Liver (tissue), 9 donors: ENCODE results near the gene SURF1. TPM values are rescaled to one million over a fixed set of nuclear protein-coding genes. Genes with fewer than 3 reads are reported as not detected.
A peak's percentile ranks its signal among the peaks of the same experiment; 100 is the strongest.
"Not testable (repeated sequence)": the region's sequence is repeated elsewhere in the genome, so short reads cannot be mapped to it uniquely, and the experiment has no call there.

Source experiments
- DNase-seq: peaks from one replicate; pipeline ENCODE4 v3.0.0-alpha.2; 2017; ENCODE audit warnings: low spot score
- H3K27ac ChIP-seq, 2 donors: one replicate each; pipeline ENCODE4 v1.7.0; 2013; ENCODE audit warnings: inconsistent platforms in 2 of 2, low read length in 2 of 2, control low read depth in 1 of 2, low read depth in 1 of 2, mild to moderate bottlenecking in 1 of 2
- H3K27me3 ChIP-seq, 4 donors: one replicate each; pipeline versions ENCODE4 v1.6.1 to v1.7.0; 2013; ENCODE audit warnings: low read length in 3 of 4, inconsistent platforms in 1 of 4, mild to moderate bottlenecking in 1 of 4, moderate library complexity in 1 of 4; ENCODE audit not compliant: control insufficient read depth in 4 of 4, insufficient read depth in 4 of 4
- H3K36me3 ChIP-seq, 4 donors: one replicate each; pipeline versions ENCODE4 v1.6.1 to v1.7.0; 2013; ENCODE audit warnings: low read length in 3 of 4, mild to moderate bottlenecking in 3 of 4, low read depth in 1 of 4, moderate library complexity in 1 of 4; ENCODE audit not compliant: control insufficient read depth in 4 of 4, insufficient read depth in 3 of 4
- H3K4me1 ChIP-seq, 4 donors: one replicate each; pipeline versions ENCODE4 v1.6.1 to v1.7.0; 2013; ENCODE audit warnings: low read length in 3 of 4, mild to moderate bottlenecking in 3 of 4, moderate library complexity in 1 of 4; ENCODE audit not compliant: control insufficient read depth in 4 of 4, insufficient read depth in 4 of 4
- H3K4me3 ChIP-seq, 3 donors: one replicate each; pipeline versions ENCODE4 v1.6.1 to v1.7.0; 2013; ENCODE audit warnings: low read length in 3 of 3, control low read depth in 1 of 3, low read depth in 1 of 3, mild to moderate bottlenecking in 1 of 3
- H3K9ac ChIP-seq, 2 donors: one replicate each; pipeline ENCODE4 v1.7.0; 2013; ENCODE audit warnings: low read length in 2 of 2, mild to moderate bottlenecking in 2 of 2, moderate library complexity in 2 of 2, control low read depth in 1 of 2, low read depth in 1 of 2
- H3K9me3 ChIP-seq, 4 donors: one replicate each; pipeline versions ENCODE4 v1.6.1 to v1.7.0; 2013; ENCODE audit warnings: low read length in 3 of 4; ENCODE audit not compliant: control insufficient read depth in 4 of 4
- FOXA1 ChIP-seq: IDR thresholded peaks from 2 replicates; pipeline ENCODE4 v1.6.1; 2016; ENCODE audit warnings: antibody characterized with exemption
- FOXA2 ChIP-seq: IDR thresholded peaks from 2 replicates; pipeline ENCODE4 v1.6.1; 2016; ENCODE audit warnings: antibody characterized with exemption
- GABPA ChIP-seq, 2 donors: IDR thresholded peaks in 1 of 2; conservative IDR thresholded peaks in 1 of 2; 2 replicates each; pipeline ENCODE4 v1.6.1; 2016; ENCODE audit warnings: antibody characterized with exemption in 2 of 2, mild to moderate bottlenecking in 1 of 2, moderate library complexity in 1 of 2
- HNF4A ChIP-seq, 2 donors: conservative IDR thresholded peaks; 2 replicates each; pipeline ENCODE4 v1.6.1; 2016; ENCODE audit warnings: antibody characterized with exemption in 2 of 2, mild to moderate bottlenecking in 2 of 2
- HNF4G ChIP-seq: IDR thresholded peaks from 2 replicates; pipeline ENCODE4 v1.6.1; 2016; ENCODE audit warnings: antibody characterized with exemption
- JUND ChIP-seq, 2 donors: IDR thresholded peaks; 2 replicates each; pipeline ENCODE4 v1.6.1; 2016; ENCODE audit warnings: antibody characterized with exemption in 2 of 2
- NR2F2 ChIP-seq: IDR thresholded peaks from 2 replicates; pipeline ENCODE4 v1.6.1; 2016; ENCODE audit warnings: antibody characterized with exemption
- RAD21 ChIP-seq, 2 donors: IDR thresholded peaks; 2 replicates each; pipeline ENCODE4 v1.6.1; 2016; ENCODE audit warnings: antibody characterized with exemption in 2 of 2, mild to moderate bottlenecking in 2 of 2
- RXRA ChIP-seq, 2 donors: IDR thresholded peaks; 2 replicates each; pipeline ENCODE4 v1.6.1; 2017 to 2018; ENCODE audit warnings: antibody characterized with exemption in 2 of 2, mild to moderate bottlenecking in 1 of 2
- SP1 ChIP-seq: IDR thresholded peaks from 2 replicates; pipeline ENCODE4 v1.6.1; 2018; ENCODE audit warnings: antibody characterized with exemption, mild to moderate bottlenecking
- TAF1 ChIP-seq: conservative IDR thresholded peaks from 2 replicates; pipeline ENCODE4 v1.6.1; 2016; ENCODE audit warnings: antibody characterized with exemption, mild to moderate bottlenecking
- YY1 ChIP-seq: IDR thresholded peaks from 2 replicates; pipeline ENCODE4 v1.6.1; 2016; ENCODE audit warnings: antibody characterized with exemption, mild to moderate bottlenecking
- WGBS: extraction: QIAGEN DNeasy Blood & Tissue Kit; methylation state at CpG from one replicate; pipeline ENCODE4 v1.1.7; 2013; 5-methylcytosine and 5-hydroxymethylcytosine counted together
- polyA plus RNA-seq, 2 donors: library from polyadenylated mRNA; stranded (reverse) in 1 of 2; unstranded in 1 of 2; fragments of 200-250 nt in 1 of 2; fragments of >200 nt in 1 of 2; fragmentation: Nextera tagmentation in 1 of 2; extraction: Ambion mirVana in 1 of 2; gene quantifications; one replicate each; pipeline versions ENCODE4 v1.2.1 to v1.2.3, GENCODE V29; 2013 to 2015
- total RNA-seq, 2 donors: library from RNA; depleted of rRNA; stranded (reverse); fragments of >200 nt; gene quantifications; one replicate each; pipeline ENCODE4 v1.2.3, GENCODE V29; 2014
- TF ChIP-seq, protein P1 (sequence below): IDR thresholded peaks from 2 replicates; pipeline ENCODE4 v1.6.1; 2016; ENCODE audit warnings: antibody characterized with exemption
- TF ChIP-seq, protein P2 (sequence below): IDR thresholded peaks from 2 replicates; pipeline ENCODE4 v1.6.1; 2016; ENCODE audit warnings: antibody characterized with exemption, mild to moderate bottlenecking
- TF ChIP-seq, protein P3 (sequence below): IDR thresholded peaks from 2 replicates; pipeline ENCODE4 v1.6.1; 2016; ENCODE audit warnings: antibody characterized with exemption
- TF ChIP-seq, protein P4 (sequence below): IDR thresholded peaks from 2 replicates; pipeline ENCODE4 v1.6.1; 2016; ENCODE audit warnings: antibody characterized with exemption
- TF ChIP-seq, protein P5 (sequence below): fragments of 150-350 bp; IDR thresholded peaks from 2 replicates; pipeline ENCODE4 v1.5.1; 2017; ENCODE audit warnings: improper control_type of control experiment, low read depth, low read length; ENCODE audit not compliant: missing input control
- donor health status: healthy.
- donor health status: healthy.
- donor health status: healthy.
- donor health status: healthy.
- donor health status: healthy.

SURF1 gene
- total and polyA plus RNA-seq, 4 donors, result 20.7 to 106 (median 50.5) TPM

DNA sequence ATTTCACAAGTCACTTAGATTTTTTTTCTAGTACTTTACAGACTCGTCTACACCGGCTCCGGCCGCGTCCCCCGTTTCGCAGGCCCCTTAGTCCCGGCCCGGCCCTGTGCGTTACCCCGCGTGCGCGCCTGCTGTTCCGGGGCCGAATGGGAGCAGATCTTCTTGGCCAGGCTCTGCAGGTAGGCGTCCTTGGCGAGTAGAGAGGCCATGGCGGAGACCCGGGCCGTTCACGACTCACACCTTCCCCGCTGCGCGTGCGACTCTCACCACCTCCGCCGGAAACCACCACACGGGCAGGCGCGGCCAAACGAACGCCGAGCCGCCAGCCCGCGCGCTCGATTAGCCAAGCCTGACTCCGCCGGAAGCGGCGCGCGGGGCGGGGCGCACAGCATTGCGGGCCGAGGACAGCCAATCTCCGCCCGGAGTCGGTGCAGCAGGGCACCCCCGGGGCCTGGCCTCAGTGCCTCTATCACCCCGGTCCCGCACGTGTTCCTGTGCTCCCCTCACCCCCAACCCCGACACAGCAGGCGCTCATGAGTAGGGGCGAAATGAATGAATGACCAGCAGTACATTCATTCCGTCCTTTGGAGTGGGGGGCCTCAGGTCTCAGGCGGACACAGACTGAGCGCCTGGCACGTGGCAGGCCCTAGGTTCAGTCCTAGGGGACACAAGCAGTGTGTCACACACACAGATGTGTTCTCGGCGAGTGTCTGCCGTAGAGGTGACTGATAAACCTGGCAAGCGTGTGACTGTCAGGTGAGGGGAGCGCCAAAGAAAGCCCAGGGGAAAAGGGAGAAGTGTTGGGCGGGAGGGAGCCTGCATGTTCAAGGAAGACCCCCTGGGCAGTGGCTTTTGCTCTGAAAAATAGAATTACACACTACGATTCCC is 20.1 kb downstream of the SURF1 start, which contains the start of gene SURF6 (continued):
- TF ChIP-seq, protein P1, sequence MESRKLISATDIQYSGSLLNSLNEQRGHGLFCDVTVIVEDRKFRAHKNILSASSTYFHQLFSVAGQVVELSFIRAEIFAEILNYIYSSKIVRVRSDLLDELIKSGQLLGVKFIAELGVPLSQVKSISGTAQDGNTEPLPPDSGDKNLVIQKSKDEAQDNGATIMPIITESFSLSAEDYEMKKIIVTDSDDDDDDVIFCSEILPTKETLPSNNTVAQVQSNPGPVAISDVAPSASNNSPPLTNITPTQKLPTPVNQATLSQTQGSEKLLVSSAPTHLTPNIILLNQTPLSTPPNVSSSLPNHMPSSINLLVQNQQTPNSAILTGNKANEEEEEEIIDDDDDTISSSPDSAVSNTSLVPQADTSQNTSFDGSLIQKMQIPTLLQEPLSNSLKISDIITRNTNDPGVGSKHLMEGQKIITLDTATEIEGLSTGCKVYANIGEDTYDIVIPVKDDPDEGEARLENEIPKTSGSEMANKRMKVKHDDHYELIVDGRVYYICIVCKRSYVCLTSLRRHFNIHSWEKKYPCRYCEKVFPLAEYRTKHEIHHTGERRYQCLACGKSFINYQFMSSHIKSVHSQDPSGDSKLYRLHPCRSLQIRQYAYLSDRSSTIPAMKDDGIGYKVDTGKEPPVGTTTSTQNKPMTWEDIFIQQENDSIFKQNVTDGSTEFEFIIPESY, result peak; percentile 82
- TF ChIP-seq FOXA1 (peak; percentile 48), RAD21 (IDR thresholded peaks at IDR 0.05) (peak in 1 of 2 donors; percentile 51)

DNA sequence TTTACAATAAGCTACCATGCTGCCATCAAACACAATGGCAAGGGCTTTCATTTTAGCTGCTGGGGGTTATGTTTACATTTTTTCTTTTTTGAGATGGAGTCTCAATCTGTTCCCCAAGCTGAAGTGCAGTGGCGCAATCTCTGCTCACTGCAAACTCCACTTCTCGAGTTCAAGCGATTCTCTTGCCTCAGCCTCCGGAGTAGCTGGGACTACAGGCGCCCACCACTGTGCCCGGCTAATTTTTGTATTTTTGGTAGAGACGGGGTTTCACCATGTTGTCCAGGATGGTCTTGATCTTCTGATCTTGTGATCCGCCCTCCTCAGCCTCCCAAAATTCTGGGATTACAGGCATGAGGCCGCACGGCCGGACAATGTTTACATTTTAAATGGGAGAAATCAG is 21.4 kb downstream of the SURF1 start:
- peaks cover 0 to 26% (median 13%) of the 10 kb centered on the region in 4 donors for H3K4me1 ChIP-seq
- H3K27ac ChIP-seq, H3K27me3 ChIP-seq, DNase-seq, H3K9me3 ChIP-seq: not testable (repeated sequence)
- peak overlapping the region in 1 of 2 donors; percentile 53 for H3K9ac ChIP-seq
- H3K36me3 ChIP-seq, result peaks cover 20 to 47% (median 33%) of the 10 kb centered on the region in 4 donors
- 75% methylated on average over 11 of the region's 11 CpGs for WGBS
- peak overlapping the region in 2 of 3 donors; percentile 67 to 85 for H3K4me3 ChIP-seq

DNA sequence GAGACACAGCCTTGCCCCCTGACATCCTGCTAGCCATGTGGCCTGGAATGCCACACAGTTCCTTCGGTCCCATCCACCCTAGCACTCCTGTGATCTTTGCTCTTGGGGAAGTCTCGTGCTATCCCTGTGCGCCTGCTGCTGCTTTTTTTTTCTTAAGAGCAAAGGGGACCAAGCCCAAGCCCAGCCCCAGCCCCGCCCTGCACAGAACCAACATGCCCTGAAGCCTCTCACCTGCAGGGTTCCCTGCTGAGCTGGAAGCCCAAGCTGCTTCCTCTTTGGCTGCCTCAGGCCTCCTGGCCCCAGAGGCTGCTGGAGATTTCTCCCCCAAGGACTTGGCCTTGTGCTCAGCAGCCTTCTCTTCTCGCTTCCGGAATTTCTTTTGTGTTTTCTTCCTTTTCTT is 22.1 kb downstream of the SURF1 start:
- WGBS, result 87% methylated on average over 6 of the region's 6 CpGs
- Histone ChIP-seq H3K9ac (no peak overlapping the region), H3K4me3 (no peak overlapping the region), H3K27me3 (no peaks in the 10 kb centered on the region), H3K27ac (no peak overlapping the region), H3K9me3 (no peaks in the 10 kb centered on the region), H3K36me3 (peaks cover 20 to 42% (median 30%) of the 10 kb centered on the region in 4 donors), H3K4me1 (peaks cover 0 to 26% (median 13%) of the 10 kb centered on the region in 4 donors)
- TF ChIP-seq RXRA (IDR thresholded peaks at IDR 0.05), result no peak
- TF ChIP-seq, protein P2, sequence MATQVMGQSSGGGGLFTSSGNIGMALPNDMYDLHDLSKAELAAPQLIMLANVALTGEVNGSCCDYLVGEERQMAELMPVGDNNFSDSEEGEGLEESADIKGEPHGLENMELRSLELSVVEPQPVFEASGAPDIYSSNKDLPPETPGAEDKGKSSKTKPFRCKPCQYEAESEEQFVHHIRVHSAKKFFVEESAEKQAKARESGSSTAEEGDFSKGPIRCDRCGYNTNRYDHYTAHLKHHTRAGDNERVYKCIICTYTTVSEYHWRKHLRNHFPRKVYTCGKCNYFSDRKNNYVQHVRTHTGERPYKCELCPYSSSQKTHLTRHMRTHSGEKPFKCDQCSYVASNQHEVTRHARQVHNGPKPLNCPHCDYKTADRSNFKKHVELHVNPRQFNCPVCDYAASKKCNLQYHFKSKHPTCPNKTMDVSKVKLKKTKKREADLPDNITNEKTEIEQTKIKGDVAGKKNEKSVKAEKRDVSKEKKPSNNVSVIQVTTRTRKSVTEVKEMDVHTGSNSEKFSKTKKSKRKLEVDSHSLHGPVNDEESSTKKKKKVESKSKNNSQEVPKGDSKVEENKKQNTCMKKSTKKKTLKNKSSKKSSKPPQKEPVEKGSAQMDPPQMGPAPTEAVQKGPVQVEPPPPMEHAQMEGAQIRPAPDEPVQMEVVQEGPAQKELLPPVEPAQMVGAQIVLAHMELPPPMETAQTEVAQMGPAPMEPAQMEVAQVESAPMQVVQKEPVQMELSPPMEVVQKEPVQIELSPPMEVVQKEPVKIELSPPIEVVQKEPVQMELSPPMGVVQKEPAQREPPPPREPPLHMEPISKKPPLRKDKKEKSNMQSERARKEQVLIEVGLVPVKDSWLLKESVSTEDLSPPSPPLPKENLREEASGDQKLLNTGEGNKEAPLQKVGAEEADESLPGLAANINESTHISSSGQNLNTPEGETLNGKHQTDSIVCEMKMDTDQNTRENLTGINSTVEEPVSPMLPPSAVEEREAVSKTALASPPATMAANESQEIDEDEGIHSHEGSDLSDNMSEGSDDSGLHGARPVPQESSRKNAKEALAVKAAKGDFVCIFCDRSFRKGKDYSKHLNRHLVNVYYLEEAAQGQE, result no peak
- no peak for TF ChIP-seq HNF4G
- TF ChIP-seq GABPA (IDR thresholded peaks at IDR 0.05 in 1 of 2, conservative IDR thresholded peaks at IDR 0.05 in 1 of 2), result no peak
- TF ChIP-seq, protein P3, sequence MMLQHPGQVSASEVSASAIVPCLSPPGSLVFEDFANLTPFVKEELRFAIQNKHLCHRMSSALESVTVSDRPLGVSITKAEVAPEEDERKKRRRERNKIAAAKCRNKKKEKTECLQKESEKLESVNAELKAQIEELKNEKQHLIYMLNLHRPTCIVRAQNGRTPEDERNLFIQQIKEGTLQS, result no peak
- TF ChIP-seq NR2F2, result no peak
- no peak for TF ChIP-seq RAD21 (IDR thresholded peaks at IDR 0.05)
- TF ChIP-seq FOXA2, result no peak
- TF ChIP-seq, protein P4, sequence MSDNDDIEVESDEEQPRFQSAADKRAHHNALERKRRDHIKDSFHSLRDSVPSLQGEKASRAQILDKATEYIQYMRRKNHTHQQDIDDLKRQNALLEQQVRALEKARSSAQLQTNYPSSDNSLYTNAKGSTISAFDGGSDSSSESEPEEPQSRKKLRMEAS, result no peak
- TF ChIP-seq TAF1, result no peak
- no peak for TF ChIP-seq SP1
- no peak for TF ChIP-seq JUND (IDR thresholded peaks at IDR 0.05)
- no peak for TF ChIP-seq YY1
- TF ChIP-seq, protein P5, sequence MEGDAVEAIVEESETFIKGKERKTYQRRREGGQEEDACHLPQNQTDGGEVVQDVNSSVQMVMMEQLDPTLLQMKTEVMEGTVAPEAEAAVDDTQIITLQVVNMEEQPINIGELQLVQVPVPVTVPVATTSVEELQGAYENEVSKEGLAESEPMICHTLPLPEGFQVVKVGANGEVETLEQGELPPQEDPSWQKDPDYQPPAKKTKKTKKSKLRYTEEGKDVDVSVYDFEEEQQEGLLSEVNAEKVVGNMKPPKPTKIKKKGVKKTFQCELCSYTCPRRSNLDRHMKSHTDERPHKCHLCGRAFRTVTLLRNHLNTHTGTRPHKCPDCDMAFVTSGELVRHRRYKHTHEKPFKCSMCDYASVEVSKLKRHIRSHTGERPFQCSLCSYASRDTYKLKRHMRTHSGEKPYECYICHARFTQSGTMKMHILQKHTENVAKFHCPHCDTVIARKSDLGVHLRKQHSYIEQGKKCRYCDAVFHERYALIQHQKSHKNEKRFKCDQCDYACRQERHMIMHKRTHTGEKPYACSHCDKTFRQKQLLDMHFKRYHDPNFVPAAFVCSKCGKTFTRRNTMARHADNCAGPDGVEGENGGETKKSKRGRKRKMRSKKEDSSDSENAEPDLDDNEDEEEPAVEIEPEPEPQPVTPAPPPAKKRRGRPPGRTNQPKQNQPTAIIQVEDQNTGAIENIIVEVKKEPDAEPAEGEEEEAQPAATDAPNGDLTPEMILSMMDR, result no peak
- TF ChIP-seq HNF4A (conservative IDR thresholded peaks at IDR 0.05), result no peak
- no peak for TF ChIP-seq FOXA1
- no peak for DNase-seq
